ENCODE measurements around the gene IGFBP2. TPM values are rescaled to one million over a fixed set of nuclear protein-coding genes. Genes with fewer than 3 reads are reported as not detected.

The IGFBP2 gene
- total and polyA plus RNA-seq, 2 of the 8 experiments (the other 6 are each of a cell fraction or from before 2014, with no cell fraction given): 326 to 782 TPM

- Histone ChIP-seq H2BK120ac (replicated peaks; ENCODE audit: low read depth, low read length) (no peak overlapping the region), H2BK5ac (ENCODE audit: low read depth, low read length) (no peak overlapping the region), H3K27ac (ENCODE audit: low read depth, low read length) (no peak overlapping the region), H3K14ac (ENCODE audit: insufficient read length) (no peak overlapping the region), H3K23me2 (ENCODE audit: low read depth, low read length) (peaks cover 28% of the 10 kb centered on the region), H3K9ac (replicated peaks in 1 of 4; ENCODE audit: extremely low read depth in 1 of 4, low read depth in 3 of 4, low read length in 3 of 4) (no peak overlapping the region), H3K79me1 (ENCODE audit: low read depth, low read length) (no peaks in the 10 kb centered on the region), H3K36me3 (ENCODE audit: control insufficient read depth in 2 of 4, insufficient read depth in 4 of 4, low read length in 3 of 4) (no peaks in the 10 kb centered on the region), H3K27me3 (replicated peaks in 1 of 4; ENCODE audit: control insufficient read depth in 3 of 4, extremely low read depth in 1 of 4, insufficient read depth in 3 of 4, low read length in 3 of 4) (peaks cover 0 to 25% (median 19%) of the 10 kb centered on the region in 4 experiments; a peak in 6 of 7 replicates), H2AFZ (ENCODE audit: low read length) (no peak overlapping the region), H3K79me2 (ENCODE audit: control insufficient read depth in 1 of 2, insufficient read depth in 2 of 2, low read length in 2 of 2) (no peaks in the 10 kb centered on the region), H3K23ac (ENCODE audit: insufficient read length) (no peak overlapping the region), H4K8ac (ENCODE audit: extremely low read depth, insufficient read depth, low read length) (no peak overlapping the region), H2BK20ac (ENCODE audit: low read length) (no peak overlapping the region), H3K18ac (ENCODE audit: extremely low read depth, low read length) (no peak overlapping the region), H3K4me1 (replicated peaks in 1 of 4; ENCODE audit: control insufficient read depth in 3 of 4, insufficient read depth in 4 of 4, low read length in 3 of 4) (peaks cover 12 to 27% (median 17%) of the 10 kb centered on the region in 4 experiments), H3K9me3 (ENCODE audit: insufficient read depth in 2 of 2, low read depth in 1 of 2, low read length in 1 of 2) (no peaks in the 10 kb centered on the region), H4K20me1 (replicated peaks in 1 of 2; ENCODE audit: control insufficient read depth in 1 of 2, insufficient read depth in 2 of 2, low read length in 2 of 2) (no peaks in the 10 kb centered on the region), H3K4ac (replicated peaks; ENCODE audit: insufficient read length, low read depth, low read length) (no peak overlapping the region), H3K56ac (replicated peaks; ENCODE audit: insufficient read length, low read depth, low read length) (no peak overlapping the region), H4K5ac (ENCODE audit: insufficient read length, low read depth, low read length) (no peak overlapping the region), H3K4me2 (ENCODE audit: insufficient read depth in 1 of 2, low read depth in 2 of 2, low read length in 2 of 2) (peak overlapping the region; percentile 94 to 97), H4K91ac (replicated peaks; ENCODE audit: insufficient read length, low read length) (no peak overlapping the region), H2AK5ac (ENCODE audit: low read depth, low read length) (no peak overlapping the region), H2BK12ac (ENCODE audit: low read depth, low read length) (no peak overlapping the region), H2BK15ac (ENCODE audit: low read length) (no peak overlapping the region), H3K4me3 (ENCODE audit: extremely low read depth in 1 of 4, insufficient read depth in 2 of 4, low read depth in 3 of 4, low read length in 4 of 4) (peak overlapping the region; percentile 52 to 71 (median 69))
- no peak for DNase-seq (ENCODE audit: low read depth in 1 of 2, low spot score in 2 of 2)
- ChIA-PET CTCF (ENCODE audit: partially characterized antibody) (interaction anchor here (0.6 to 5.4 kb wide), 18 partner anchors 11 to 817 kb away, joined by 3 to 32 read pairs (median 3); no protein-coding TSS in a partner anchor), POLR2A (ENCODE audit: partially characterized antibody) (interaction anchor here (1.0 to 1.5 kb wide), 9 partner anchors 9 to 1025 kb away, joined by 3 to 7 read pairs (median 4); no protein-coding TSS in a partner anchor)
- WGBS, 2 experiments (ENCODE audit: extremely low coverage in 1 of 2, insufficient coverage in 1 of 2, insufficient read length in 1 of 2, insufficient replicate concordance in 2 of 2, low coverage in 1 of 2, low lambda C conversion rate in 2 of 2, missing lambda C conversion rate in 1 of 2): 2% methylated on average over 10 of the region's 15 CpGs; no CpG with 5 or more reads in 1 of the 2 experiments
- FAIRE-seq: no peak
- TF ChIP-seq RNF2 (IDR thresholded peaks at IDR 0.05; ENCODE audit: borderline replicate concordance, low read depth, low read length, missing control alignments, poor library complexity, severe bottlenecking): no peak
- no peak for TF ChIP-seq BCL11A (IDR thresholded peaks at IDR 0.05; ENCODE audit: low read depth in 2 of 2, low read length in 2 of 2)
- no peak for TF ChIP-seq RFX5 (IDR thresholded peaks at IDR 0.05; ENCODE audit: borderline replicate concordance, low read depth, low read length)
- no peak for TF ChIP-seq POLR2A (IDR thresholded peaks at IDR 0.05; ENCODE audit: control extremely low read depth in 1 of 2, low read depth in 2 of 2, low read length in 2 of 2)
- no peak for TF ChIP-seq TCF12 (IDR thresholded peaks at IDR 0.05; ENCODE audit: low read depth, low read length)
- no peak for TF ChIP-seq JUND (IDR thresholded peaks at IDR 0.05; ENCODE audit: low read length)
- no peak for TF ChIP-seq SRF (IDR thresholded peaks at IDR 0.05; ENCODE audit: low read depth, low read length)
- TF ChIP-seq HDAC6 (IDR thresholded peaks at IDR 0.05; ENCODE audit: low read depth, low read length): no peak
- no peak for TF ChIP-seq TAF7 (optimal IDR thresholded peaks at IDR 0.05; ENCODE audit: borderline replicate concordance, low read depth, low read length)
Measured at GRCh38 chr2:216693414-216694080, 60.3 kb downstream of the IGFBP2 start.

Data from H1 (cell line).